HG02981 (cell line): ENCODE measurements around the gene ANKRD42.

Source experiments
- ATAC-seq: cut with Tn5 transposase; IDR thresholded peaks from one replicate; pipeline ENCODE4 v1.9.1; 2021; ENCODE audit warnings: mild to moderate bottlenecking, moderate library complexity; ENCODE audit not compliant: unreplicated experiment

Gene ANKRD42

DNA sequence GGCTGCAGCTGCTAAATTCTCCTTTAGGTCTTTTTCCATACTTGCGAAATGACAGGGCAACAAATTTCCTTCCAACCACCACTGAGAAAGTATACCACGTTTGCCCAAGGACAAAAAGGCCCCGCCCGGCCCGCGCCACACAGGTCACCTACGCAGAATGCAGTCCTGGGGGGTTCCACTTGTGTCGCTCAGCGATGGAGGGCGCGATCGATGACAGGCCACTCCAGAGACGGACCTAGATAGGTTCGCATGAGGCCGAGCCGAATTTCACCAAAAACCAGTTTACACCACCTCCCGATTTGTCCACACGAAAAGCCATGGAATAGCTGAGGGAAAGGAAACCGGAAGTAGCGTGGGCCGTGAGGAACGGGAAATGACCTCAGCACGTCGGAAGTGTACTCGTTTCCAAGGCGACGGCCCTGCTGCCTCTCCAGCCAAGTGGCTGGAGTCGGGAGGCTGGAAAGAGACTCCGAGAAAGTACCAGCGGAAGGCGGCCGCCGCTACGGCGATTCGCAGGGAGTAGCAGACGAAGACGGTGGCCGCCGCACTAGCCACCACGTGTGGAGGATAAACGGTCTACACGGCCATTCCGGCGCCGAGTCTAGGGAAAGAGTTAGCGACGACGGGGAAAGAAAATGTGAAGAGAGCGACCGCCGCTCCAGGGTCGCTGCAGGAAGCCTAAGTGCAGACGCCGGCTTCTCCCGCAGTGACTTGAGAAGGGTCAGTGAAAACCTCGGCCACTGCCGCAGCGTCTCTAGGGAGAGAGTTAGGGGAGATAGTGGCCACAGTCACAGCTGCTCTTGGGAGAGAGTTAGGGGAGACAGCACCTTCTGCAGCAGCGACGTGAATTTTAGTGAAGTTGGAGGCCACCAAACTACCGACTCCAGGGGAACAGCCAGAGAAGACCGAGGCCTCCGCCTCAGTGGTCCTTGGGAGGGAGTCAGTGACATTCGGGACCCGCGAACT lies at the start of gene ANKRD42:
Gene ANKRD42, plus strand, starts transcription at position 398 of the 966 bp plus-strand sequence. CDS start 959 bp downstream, outside the sequence.
- peak; percentile 91 for ATAC-seq

DNA sequence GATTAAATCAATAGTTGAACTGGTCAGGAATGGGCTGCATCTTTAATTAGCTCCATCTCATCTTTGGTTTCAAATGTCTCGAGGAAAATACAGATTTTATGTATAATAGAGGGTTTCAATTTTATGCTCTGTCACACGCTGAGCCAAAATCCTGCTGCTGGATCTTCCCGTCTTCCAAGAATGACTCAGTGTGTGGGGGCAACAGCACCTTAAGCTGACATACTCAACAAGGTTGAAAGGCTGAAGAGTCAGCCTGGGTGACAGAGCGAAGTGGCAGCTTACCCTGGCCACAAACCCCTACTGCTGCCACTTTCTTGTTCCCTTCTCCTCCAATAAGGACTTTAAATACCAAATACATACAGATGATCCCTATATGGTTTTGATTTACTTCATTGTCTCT lies 45.6 kb upstream of the ANKRD42 start:
- no peak for ATAC-seq

DNA sequence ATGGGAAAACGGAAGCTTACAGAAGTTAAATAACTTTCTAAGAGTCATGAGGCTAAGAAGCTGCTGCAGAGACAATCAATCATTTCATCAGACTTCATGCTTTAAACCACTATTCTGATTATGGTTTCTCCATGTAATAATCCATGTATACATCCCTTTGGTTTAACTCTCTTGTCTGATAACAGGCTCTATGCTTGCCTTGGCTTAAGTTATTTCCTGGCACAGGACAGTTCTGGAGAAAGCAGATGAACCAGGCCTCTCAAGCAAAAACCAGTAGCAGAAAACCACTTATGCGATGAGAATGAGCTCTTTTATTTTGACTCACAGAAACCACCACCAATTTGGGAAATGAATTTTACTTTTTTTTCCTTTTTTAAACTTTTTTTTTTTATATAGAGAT lies 43.1 kb upstream of the ANKRD42 start:
- no peak for ATAC-seq

DNA sequence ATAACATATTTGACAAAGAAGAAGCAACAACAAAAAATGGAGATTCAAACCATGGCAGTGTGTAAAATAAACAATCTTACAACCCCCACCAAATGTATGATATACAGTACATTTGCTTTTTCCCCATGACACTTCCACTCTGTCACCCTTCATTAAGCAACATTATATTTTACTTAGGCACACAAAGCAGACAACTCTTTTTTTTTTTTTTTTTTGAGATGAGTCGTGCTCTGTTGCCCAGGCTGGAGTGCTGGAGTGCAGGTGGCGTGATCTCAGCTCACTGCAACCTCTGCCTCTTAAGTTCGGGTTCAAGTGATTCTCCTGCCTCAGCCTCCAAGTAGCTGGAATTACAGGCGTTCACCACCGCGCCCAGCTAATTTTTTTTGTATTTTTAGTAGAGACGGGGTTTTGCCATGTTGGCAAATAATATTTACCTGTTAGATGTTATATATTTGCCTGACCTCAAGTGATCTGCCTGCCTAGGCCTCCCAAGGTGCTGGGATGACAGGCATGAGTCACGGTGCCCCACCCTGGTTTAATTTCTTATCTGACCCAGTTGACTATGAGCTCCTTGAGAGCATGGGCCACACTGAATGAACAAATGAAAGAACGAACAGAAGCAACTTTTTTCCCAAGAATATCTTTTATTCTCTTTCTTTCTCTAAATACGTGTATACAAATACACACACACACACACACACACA lies 42.1 kb upstream of the ANKRD42 start:
- ATAC-seq = no peak

DNA sequence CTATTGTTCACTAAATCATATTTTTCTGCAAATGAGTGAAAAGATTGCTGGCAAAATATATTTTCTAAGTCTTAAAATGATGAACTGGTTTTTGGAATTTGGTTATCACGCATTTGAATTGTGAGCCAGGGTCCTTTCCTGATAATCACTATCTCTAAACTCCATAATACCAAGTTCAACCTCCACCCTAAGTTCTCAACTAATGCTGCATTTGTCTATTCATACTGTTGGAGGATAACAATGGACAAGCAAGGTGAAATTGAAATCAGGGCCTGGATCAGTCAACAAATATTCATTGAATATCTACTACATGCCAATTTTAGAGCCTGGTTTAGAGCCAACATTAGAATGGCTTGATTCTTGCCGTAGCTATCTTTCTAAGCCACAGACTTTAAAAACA lies 41.2 kb upstream of the ANKRD42 start:
- ATAC-seq = no peak

DNA sequence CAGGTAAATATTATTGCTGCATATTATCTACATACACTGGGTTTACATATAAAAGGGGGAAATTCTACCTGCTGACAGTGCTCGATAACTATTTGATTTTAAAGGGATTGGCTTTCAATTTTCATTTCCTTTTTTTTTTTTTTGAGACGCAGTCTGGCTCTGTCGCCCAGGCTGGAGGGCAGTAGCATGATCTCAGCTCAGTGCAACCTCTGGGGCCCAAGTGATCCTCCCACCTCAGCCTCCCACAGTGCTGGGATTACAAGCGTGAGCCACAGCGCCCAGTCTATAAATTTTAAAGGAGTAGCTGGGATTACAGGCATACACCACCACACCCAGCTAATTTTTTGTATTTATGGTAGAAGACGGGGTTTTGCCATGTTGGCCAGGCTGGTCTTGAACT lies 39.7 kb upstream of the ANKRD42 start:
- ATAC-seq = no peak

DNA sequence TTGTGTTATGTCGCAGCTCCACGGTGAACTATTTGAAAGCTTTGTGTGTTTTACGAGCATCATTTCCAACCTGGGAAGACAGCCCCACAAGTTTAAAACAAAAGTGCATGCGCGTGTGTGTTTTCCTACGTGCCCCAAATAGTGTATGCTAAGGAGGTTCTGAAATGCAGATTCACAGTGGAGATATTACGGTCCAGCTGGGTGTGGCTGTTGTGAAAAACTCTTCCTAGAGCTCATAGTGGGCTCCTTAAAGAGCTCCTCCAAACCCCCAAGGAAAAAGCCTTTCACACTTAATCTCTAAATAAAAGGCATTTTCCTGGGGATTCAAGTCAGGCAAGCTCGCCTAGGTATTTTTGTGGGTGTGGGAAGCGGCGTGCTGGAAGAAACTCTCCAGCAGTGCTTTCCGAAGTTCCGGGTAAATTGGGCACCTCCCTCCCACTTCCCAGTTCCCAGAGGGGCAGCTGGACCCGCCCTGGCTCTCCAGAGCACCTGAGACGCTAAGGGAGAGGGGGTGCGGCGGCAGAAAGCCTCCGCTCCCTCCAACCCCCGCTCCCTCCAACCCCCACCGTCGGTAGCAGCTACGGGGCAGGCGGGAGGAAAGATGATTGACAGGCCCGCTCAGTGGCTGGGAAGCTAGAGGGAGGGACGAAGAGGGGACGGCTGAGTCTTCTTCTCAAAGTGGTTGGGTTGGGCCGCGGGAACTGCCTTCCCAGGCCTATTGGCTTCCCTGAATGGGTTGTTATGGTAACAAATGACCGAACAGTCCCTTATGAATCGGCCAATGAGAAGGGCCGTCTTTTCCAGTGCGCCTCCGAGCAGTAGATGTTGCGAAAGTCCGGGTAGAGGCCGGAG lies 37.1 kb upstream of the ANKRD42 start:
- ATAC-seq = peak; percentile 95

DNA sequence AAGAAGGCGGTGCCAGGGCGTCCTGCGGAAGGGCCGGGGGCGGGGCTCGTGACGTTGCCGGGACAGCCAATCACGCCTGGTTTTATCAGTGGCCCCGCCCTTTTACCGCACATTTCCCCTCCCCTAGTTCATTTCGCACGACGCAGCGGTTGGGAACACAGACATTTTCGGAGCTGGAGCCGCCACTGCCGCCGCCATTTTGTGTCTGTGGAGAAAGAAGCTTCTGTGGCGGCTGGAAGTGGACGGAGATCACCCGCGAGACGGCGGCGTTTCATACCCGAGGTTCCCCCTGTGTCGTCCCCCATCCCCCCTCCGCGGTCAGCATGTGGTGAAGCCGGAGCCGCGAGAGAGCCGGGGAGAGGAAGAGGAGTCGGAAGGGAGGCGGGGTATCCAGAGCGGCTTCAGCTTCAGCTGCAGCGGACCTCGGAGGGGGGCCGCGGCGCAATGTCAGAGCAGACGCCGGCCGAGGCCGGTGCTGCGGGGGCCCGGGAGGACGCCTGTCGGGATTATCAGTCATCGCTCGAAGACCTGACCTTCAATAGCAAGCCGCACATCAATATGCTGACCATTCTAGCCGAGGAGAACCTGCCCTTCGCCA lies 36.4 kb upstream of the ANKRD42 start, which contains the start of gene PCF11:
Gene PCF11, plus strand, starts transcription at position 136 of the 598 bp plus-strand sequence. Its CDS starts 309 bp downstream, at position 445.
- ATAC-seq = peak; percentile 3

DNA sequence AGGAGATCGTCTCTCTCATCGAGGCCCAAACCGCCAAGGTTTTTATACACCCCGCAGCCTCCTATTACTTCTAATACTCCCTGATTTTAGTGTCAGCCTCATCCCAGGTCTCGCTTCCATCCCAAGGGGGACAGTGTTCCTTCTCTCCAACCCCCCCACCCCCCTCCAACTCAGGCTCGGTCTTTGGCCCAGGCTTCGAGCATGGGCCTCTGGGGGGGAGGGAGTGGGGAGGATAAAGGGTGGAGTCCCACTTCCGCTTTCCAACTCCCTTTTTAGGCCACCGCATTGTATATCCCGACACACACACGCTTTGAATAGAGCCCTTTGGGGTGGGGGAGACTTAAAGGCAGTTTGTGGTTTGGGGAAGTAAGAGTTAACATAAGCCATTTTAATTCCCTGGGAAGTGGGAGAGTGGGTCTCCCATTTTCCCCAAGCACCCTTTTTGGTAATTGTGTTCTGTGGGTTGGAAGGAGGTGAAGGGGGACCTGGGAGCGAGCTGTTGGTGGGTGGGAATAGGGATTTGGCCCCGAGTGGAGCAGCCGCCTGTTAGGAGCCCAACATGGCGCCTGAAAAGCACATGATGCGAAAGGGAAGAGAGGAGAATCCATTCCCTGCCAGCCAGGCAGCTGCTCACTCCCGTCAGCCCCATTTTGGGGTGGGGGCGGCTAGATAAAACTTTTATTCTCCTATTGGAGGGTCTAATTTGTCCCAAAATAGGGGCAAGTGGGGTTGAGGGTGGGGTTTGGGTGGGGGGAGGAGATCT lies 35.7 kb upstream of the ANKRD42 start:
- ATAC-seq = no peak

DNA sequence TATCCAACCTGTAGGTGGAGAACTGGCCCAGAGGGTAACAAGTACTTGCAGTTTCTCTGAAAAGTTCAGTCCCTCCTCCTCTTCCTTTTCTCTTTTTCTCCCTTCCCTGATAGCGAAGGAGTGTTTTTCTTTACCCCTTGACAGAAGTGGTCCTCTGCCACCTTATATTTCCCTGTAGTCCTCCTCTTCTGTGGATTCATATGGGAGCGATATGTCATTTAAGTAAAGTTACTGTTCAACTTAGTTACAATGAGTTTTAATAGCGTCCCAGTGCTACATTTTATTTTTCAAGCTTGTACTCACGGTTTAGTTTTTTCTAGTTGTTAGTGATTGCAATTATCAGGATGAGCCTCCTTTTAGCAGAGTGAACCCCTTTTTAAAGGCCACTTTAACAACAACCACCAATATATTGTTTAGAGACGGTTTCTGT lies 35.1 kb upstream of the ANKRD42 start:
- ATAC-seq = no peak

DNA sequence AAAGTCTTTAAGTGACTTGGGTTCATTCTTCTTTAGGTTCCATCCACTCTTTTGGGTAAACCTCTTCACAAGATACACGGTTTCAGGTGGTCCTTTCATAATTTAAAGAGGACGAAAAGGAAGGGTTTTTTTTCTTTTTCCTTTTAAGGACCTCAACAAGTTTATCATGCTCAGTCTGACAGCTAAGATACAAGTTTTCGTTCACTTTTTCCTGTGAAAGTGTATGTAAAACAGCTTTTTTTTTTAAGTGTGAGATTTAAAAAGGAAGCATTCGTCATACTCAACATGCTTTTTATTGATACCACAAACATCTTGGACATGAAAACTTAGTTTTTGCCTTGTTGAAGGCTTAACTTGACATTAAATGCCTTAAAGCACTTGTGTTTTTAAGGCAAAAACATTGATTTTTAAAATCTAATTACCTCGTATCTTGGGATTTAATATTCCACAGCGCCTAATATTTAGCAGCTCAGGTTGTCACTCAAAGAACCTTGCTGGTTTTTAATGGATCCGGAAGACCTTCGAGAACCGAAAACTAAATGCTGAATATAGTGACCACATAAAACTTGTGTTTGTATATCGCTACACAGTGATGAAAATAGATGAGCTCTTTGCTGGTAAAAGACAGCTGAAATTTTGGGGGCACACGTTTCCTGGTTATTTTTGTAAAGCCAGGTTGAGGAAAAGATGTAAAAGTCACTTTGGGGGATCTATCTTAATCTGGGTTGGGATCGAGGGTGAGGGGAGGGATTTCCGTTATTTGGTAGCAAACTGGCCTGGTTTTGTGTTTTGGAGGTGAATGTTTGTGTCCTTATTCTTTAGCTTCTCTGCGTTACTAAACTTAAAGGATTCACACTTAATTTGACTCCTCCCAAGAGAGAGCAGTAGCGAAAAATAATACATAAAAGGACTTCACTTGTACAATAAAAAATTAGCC lies 34.3 kb upstream of the ANKRD42 start:
- no peak for ATAC-seq

DNA sequence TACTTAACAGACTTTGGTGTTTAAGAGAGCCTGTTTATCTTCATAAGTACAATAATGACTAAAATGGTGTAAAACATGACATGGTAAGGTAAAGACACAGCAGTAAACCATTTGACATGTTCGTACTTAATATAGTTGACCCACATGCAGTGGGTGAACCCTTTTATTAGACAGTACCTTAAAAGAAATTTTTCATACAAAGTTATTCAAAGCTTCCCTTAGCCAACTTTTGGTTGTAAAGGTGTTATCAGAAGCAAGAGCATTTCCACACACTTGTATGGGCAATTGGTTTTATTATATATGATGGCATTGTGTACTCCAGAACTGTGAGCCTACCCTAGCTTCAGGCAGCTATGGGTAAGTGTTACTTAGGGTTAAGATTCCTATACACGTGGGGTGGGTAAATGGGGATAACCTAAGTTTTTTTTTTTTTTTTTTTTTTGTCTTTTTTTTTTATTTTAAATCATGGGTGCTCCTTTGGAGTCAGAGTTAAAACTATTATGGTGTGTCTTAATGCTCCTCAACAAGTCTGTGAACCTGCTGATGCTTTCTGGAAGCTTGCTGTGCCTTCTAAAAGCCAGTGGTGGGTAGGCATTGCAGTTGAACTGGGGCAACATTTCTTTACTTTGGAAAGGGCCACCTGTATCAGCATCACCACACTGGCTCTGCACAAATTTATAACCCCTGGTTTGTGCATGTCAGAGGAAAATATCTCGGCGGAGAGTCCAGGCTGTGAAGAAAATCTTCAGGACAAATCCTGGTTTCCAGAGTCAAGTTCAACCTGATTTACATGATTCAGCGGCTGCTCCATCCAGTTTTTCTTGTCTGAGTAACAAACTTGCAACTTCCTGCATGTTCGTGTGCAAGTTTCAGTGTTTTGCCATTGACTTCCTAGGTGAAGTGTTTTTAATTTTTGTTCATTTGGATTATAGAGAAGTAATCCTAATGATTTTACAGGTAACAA lies 33.3 kb upstream of the ANKRD42 start:
- no peak for ATAC-seq

DNA sequence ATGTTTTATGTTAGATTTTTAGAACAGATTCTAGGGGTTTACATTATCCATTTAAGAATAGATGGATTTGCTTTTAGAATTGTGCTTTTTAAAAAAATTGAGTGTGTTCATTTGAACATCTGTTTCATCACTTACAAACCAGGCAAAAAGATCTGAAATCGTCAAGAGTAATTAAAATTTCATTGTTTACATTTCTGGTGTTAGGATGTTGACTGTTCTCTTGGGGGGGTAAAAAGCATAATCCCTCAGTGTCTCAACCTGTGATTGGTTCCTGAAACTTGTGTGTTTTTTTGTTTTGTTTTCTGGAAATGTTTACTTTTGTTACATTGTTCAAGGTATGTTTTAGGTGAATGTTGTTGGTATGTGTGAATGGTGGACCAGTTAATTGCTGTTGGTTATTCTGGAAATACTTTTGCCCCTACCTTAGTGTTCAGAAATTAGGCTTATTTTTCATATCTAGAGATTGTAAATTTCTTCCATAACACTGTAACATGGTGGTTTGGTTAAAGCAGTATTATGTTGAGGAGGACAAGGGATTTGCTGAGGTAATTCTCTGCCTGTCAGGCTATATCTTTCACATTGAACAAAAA lies 31.8 kb upstream of the ANKRD42 start:
- no peak for ATAC-seq

DNA sequence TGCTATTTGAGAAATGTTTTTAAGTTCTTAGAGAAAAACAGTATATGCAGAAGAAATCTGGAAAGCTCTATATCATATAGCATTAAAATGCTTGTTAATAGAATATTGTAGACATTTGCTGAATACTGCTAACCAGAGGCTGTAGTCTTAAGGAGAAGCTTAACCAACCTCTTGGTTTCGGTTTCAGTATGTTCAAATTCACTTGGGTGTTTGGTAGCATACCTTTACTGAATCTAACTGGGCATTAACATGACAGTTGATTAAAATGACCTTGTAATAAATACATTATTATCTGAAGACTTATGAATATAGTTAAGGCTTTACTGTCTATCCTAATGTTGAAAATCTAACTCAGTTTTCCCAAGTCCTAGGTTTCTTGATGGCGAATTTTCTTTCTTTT lies 31.1 kb upstream of the ANKRD42 start:
- no peak for ATAC-seq

DNA sequence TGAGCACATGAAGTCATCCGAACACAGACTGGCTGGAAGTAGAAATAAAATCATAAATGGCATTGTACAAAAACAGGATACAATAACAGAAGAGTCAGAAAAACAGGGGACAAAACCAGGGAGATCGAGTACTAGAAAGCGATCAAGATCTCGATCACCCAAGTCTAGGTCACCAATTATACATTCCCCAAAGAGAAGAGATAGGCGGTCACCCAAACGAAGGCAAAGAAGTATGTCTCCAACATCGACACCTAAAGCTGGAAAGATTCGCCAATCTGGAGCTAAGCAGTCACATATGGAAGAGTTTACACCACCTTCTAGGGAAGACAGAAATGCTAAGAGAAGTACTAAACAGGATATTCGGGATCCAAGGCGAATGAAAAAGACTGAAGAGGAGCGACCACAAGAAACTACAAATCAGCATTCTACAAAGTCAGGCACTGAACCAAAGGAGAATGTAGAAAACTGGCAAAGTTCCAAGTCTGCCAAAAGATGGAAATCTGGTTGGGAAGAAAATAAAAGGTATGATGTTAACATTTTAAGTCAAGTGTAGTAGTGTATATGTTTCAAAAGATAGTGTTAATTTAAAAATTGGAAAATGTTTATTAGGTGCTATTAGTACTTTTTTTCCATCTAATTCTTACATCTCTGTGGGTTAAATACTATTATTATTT lies 27.2 kb upstream of the ANKRD42 start:
- no peak for ATAC-seq

DNA sequence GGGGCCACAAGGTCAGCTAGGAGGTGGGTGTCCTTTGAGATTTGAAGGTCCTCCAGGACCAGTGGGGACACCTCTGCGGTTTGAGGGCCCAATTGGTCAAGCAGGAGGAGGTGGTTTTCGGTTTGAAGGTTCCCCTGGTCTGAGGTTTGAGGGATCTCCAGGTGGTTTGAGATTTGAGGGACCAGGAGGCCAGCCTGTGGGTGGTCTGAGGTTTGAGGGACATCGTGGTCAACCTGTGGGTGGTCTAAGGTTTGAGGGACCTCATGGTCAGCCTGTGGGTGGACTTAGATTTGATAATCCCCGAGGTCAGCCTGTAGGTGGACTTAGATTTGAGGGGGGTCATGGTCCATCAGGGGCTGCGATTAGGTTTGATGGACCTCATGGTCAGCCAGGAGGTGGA lies 24.8 kb upstream of the ANKRD42 start:
- no peak for ATAC-seq

DNA sequence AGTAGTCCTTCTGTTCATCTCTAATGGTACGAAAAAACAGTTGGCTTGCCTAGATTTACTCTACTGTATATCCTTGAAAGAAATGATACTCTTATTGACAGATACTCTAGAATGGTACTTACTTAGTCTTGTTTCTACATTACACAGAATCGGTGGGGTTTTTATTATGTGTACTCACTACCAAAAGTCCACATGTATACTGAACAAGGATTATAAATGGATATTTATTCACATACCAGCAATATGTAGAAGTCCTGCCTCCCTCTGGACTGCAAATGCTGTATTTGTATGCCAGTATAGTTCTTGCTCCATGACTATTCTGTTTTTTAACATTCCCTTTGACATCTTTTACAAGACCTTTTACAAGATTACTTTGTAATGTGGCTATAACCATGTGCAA lies 22.6 kb upstream of the ANKRD42 start:
- ATAC-seq = no peak
